ENCODE data around the gene SEMG1.

- no peak for TF ChIP-seq POLR2A (IDR thresholded peaks at IDR 0.05)
- TF ChIP-seq CTCF (IDR thresholded peaks at IDR 0.05) = no peak
These were observed 51.8 kb downstream of the SEMG1 start for GRCh38 chr20:45258664-45259063.

Data from body of pancreas (tissue), 4 donors.